Trophoblast cell (in vitro differentiated cells and primary cell): ENCODE data around the gene ZMYND19.

Experiments
- DNase-seq, 2 donors: peaks; one replicate each; pipeline ENCODE4 v3.0.0-alpha.2; 2016
- H2AFZ ChIP-seq: 2 replicates; pipeline ENCODE4 v1.6.1; 2013; ENCODE audit warnings: low read length, moderate library complexity, mild to moderate bottlenecking; ENCODE audit not compliant: insufficient read depth, poor library complexity
- H2AK5ac ChIP-seq: 2 replicates; pipeline ENCODE4 v1.6.1; 2013; ENCODE audit warnings: mild to moderate bottlenecking, low read length
- H2BK120ac ChIP-seq: 2 replicates; pipeline ENCODE4 v1.6.1; 2013; ENCODE audit warnings: low read length, mild to moderate bottlenecking, moderate library complexity; ENCODE audit not compliant: insufficient read depth, poor library complexity
- H2BK12ac ChIP-seq: 2 replicates; pipeline ENCODE4 v1.6.1; 2013; ENCODE audit warnings: mild to moderate bottlenecking, low read length, moderate library complexity
- H2BK5ac ChIP-seq: 2 replicates; pipeline ENCODE4 v1.6.1; 2013; ENCODE audit warnings: low read length, low read depth, moderate library complexity, mild to moderate bottlenecking; ENCODE audit not compliant: poor library complexity
- H3K14ac ChIP-seq: 2 replicates; pipeline ENCODE4 v1.6.1; 2013; ENCODE audit warnings: mild to moderate bottlenecking, low read length
- H3K18ac ChIP-seq: 2 replicates; pipeline ENCODE4 v1.6.1; 2013; ENCODE audit warnings: mild to moderate bottlenecking, low read length
- H3K23ac ChIP-seq: 2 replicates; pipeline ENCODE4 v1.6.1; 2013; ENCODE audit warnings: low read length
- H3K27ac ChIP-seq: 2 replicates; pipeline ENCODE4 v1.5.1; 2013; ENCODE audit warnings: low read depth, mild to moderate bottlenecking, inconsistent platforms, low read length, moderate library complexity
- H3K27me3 ChIP-seq: 2 replicates; pipeline ENCODE4 v1.6.1; 2013; ENCODE audit warnings: inconsistent platforms, mild to moderate bottlenecking, low read length, moderate library complexity; ENCODE audit not compliant: insufficient read depth
- H3K36me3 ChIP-seq, 2 experiments: 1 replicate in 1 of 2; 2 replicates in 1 of 2; pipeline ENCODE4 v1.6.1; 2013; ENCODE audit warnings: low read length in 2 of 2, mild to moderate bottlenecking in 2 of 2, moderate library complexity in 1 of 2; ENCODE audit not compliant: insufficient read depth in 2 of 2, control insufficient read depth in 1 of 2
- H3K4ac ChIP-seq: 2 replicates; pipeline ENCODE4 v1.6.1; 2013; ENCODE audit warnings: low read depth, mild to moderate bottlenecking, low read length, moderate library complexity
- H3K4me1 ChIP-seq, 2 experiments: 1 replicate in 1 of 2; 2 replicates in 1 of 2; pipeline ENCODE4 v1.6.1; 2013; ENCODE audit warnings: low read length in 2 of 2, mild to moderate bottlenecking in 2 of 2, moderate library complexity in 1 of 2; ENCODE audit not compliant: insufficient read depth in 2 of 2, control insufficient read depth in 1 of 2
- H3K4me2 ChIP-seq: 2 replicates; pipeline ENCODE4 v1.6.1; 2013; ENCODE audit warnings: inconsistent platforms, mild to moderate bottlenecking, low read length, moderate library complexity
- H3K4me3 ChIP-seq: 2 replicates; pipeline ENCODE4 v1.5.1; 2013; ENCODE audit warnings: mild to moderate bottlenecking, low read depth, low read length, inconsistent platforms
- H3K79me1 ChIP-seq: one replicate; pipeline ENCODE4 v1.6.1; 2013; ENCODE audit warnings: low read length
- H3K79me2 ChIP-seq: 2 replicates; pipeline ENCODE4 v1.6.1; 2013; ENCODE audit warnings: low read length, mild to moderate bottlenecking; ENCODE audit not compliant: control insufficient read depth, insufficient read depth, poor library complexity
- H3K9ac ChIP-seq: 2 replicates; pipeline ENCODE4 v1.6.1; 2013; ENCODE audit warnings: mild to moderate bottlenecking, low read length
- H3K9me3 ChIP-seq: 2 replicates; pipeline ENCODE4 v1.6.1; 2013; ENCODE audit warnings: low read depth, mild to moderate bottlenecking, control low read depth, inconsistent platforms, low read length; ENCODE audit not compliant: insufficient read depth
- H4K12ac ChIP-seq: 2 replicates; pipeline ENCODE4 v1.6.1; 2013; ENCODE audit warnings: low read depth, mild to moderate bottlenecking, low read length, moderate library complexity
- H4K8ac ChIP-seq: 2 replicates; pipeline ENCODE4 v1.6.1; 2013; ENCODE audit warnings: low read depth, mild to moderate bottlenecking, low read length, moderate library complexity
- H4K91ac ChIP-seq: one replicate; pipeline ENCODE4 v1.6.1; 2013; ENCODE audit warnings: low read depth, mild to moderate bottlenecking, low read length, moderate library complexity
- WGBS: extraction: QIAGEN DNeasy Blood & Tissue Kit; methylation state at CpG from one replicate; pipeline ENCODE4 v1.1.7; 2013; ENCODE audit warnings: missing lambda C conversion rate; ENCODE audit not compliant: insufficient read length, insufficient coverage; ENCODE audit errors: extremely low coverage; 5-methylcytosine and 5-hydroxymethylcytosine counted together

The ZMYND19 gene

GRCh38 chr9:137583347-137583746 lies 7.0 kb downstream of the ZMYND19 start:
- peaks cover 3% of the 10 kb centered on the region for H3K79me1 ChIP-seq
- no peak overlapping the region for H3K23ac ChIP-seq
- no peaks in the 10 kb centered on the region for H3K27me3 ChIP-seq
- no peak overlapping the region for H2BK120ac ChIP-seq
- no peak overlapping the region for H3K27ac ChIP-seq
- H2BK5ac ChIP-seq = no peak overlapping the region
- H3K14ac ChIP-seq = no peak overlapping the region
- H2AFZ ChIP-seq = no peak overlapping the region
- H3K4me3 ChIP-seq = no peak overlapping the region
- H3K36me3 ChIP-seq = peaks cover 65 to 67% of the 10 kb centered on the region in 2 experiments
- no peak overlapping the region for H2BK12ac ChIP-seq
- no peak overlapping the region for H4K8ac ChIP-seq
- H3K79me2 ChIP-seq = peaks cover 3% of the 10 kb centered on the region
- no peak overlapping the region for H3K18ac ChIP-seq
- no peak for DNase-seq
- H3K9ac ChIP-seq = no peak overlapping the region
- peaks cover 3 to 4% of the 10 kb centered on the region in 2 experiments for H3K4me1 ChIP-seq
- no peak overlapping the region for H2AK5ac ChIP-seq
- no peak overlapping the region for H3K4ac ChIP-seq
- no peak overlapping the region for H4K12ac ChIP-seq
- no peaks in the 10 kb centered on the region for H3K9me3 ChIP-seq
- H3K4me2 ChIP-seq = no peak overlapping the region
- no CpG with 5 or more reads among the region's 14 CpGs for WGBS
- H4K91ac ChIP-seq = no peak overlapping the region

GRCh38 chr9:137582286-137582860 lies 7.9 kb downstream of the ZMYND19 start:
- Histone ChIP-seq H4K8ac (no peak overlapping the region), H2AFZ (no peak overlapping the region), H3K4me2 (no peak overlapping the region), H3K79me2 (peaks cover 6% of the 10 kb centered on the region), H4K12ac (no peak overlapping the region), H3K4me3 (no peak overlapping the region), H2BK120ac (no peak overlapping the region), H3K23ac (no peak overlapping the region), H4K91ac (no peak overlapping the region), H3K27ac (no peak overlapping the region), H3K4ac (no peak overlapping the region), H3K14ac (no peak overlapping the region), H3K9me3 (no peaks in the 10 kb centered on the region), H2BK12ac (no peak overlapping the region), H2AK5ac (no peak overlapping the region), H3K27me3 (no peaks in the 10 kb centered on the region), H3K36me3 (peaks cover 55 to 57% of the 10 kb centered on the region in 2 experiments), H2BK5ac (no peak overlapping the region), H3K18ac (no peak overlapping the region), H3K9ac (no peak overlapping the region), H3K4me1 (peaks cover 9 to 10% of the 10 kb centered on the region in 2 experiments), H3K79me1 (peaks cover 4% of the 10 kb centered on the region)
- no CpG with 5 or more reads among the region's 20 CpGs for WGBS
- peak in 1 of 2 donors; percentile 8 for DNase-seq

- Histone ChIP-seq H3K23ac (no peak overlapping the region), H3K4me3 (no peak overlapping the region), H3K4me2 (no peak overlapping the region), H3K4ac (no peak overlapping the region), H3K4me1 (peaks cover 9 to 11% of the 10 kb centered on the region in 2 experiments), H3K9me3 (no peaks in the 10 kb centered on the region), H3K18ac (no peak overlapping the region), H3K36me3 (peaks cover 47 to 50% of the 10 kb centered on the region in 2 experiments), H3K79me1 (peaks cover 4% of the 10 kb centered on the region), H2BK120ac (no peak overlapping the region), H4K91ac (no peak overlapping the region), H2AFZ (no peak overlapping the region), H2BK5ac (no peak overlapping the region), H4K12ac (no peak overlapping the region), H3K27me3 (no peaks in the 10 kb centered on the region), H3K79me2 (peaks cover 6% of the 10 kb centered on the region), H2AK5ac (no peak overlapping the region), H4K8ac (no peak overlapping the region), H3K14ac (no peak overlapping the region), H2BK12ac (no peak overlapping the region), H3K27ac (no peak overlapping the region), H3K9ac (no peak overlapping the region)
- WGBS = no CpG with 5 or more reads among the region's 22 CpGs
- DNase-seq = no peak
Measured at GRCh38 chr9:137581361-137582285, 8.7 kb downstream of the ZMYND19 start.

- H3K4me3 ChIP-seq = no peak overlapping the region
- H3K4me2 ChIP-seq = no peak overlapping the region
- DNase-seq = no peak
- peaks cover 44 to 49% of the 10 kb centered on the region in 2 experiments for H3K36me3 ChIP-seq
- no peak overlapping the region for H3K14ac ChIP-seq
- peaks cover 6% of the 10 kb centered on the region for H3K79me2 ChIP-seq
- H2AFZ ChIP-seq = no peak overlapping the region
- H3K9ac ChIP-seq = no peak overlapping the region
- no peaks in the 10 kb centered on the region for H3K9me3 ChIP-seq
- no peak overlapping the region for H2BK5ac ChIP-seq
- no peak overlapping the region for H4K12ac ChIP-seq
- H3K4me1 ChIP-seq = peaks cover 9 to 11% of the 10 kb centered on the region in 2 experiments
- no peak overlapping the region for H2BK12ac ChIP-seq
- no peak overlapping the region for H3K18ac ChIP-seq
- WGBS = no CpG with 5 or more reads among the region's 4 CpGs
- no peak overlapping the region for H3K4ac ChIP-seq
- H3K79me1 ChIP-seq = peaks cover 4% of the 10 kb centered on the region
- no peak overlapping the region for H2AK5ac ChIP-seq
- no peak overlapping the region for H3K27ac ChIP-seq
- H2BK120ac ChIP-seq = no peak overlapping the region
- H3K27me3 ChIP-seq = no peaks in the 10 kb centered on the region
- H3K23ac ChIP-seq = no peak overlapping the region
- H4K91ac ChIP-seq = no peak overlapping the region
- no peak overlapping the region for H4K8ac ChIP-seq
Measured at GRCh38 chr9:137580954-137581322, 9.4 kb downstream of the ZMYND19 start.
